ENCODE data around the gene RHBDL2. TPM values are rescaled to one million over a fixed set of nuclear protein-coding genes. Genes with fewer than 3 reads are reported as not detected.
A peak's percentile ranks its signal among the peaks of the same experiment; 100 is the strongest.
"Not testable (repeated sequence)": the region's sequence is repeated elsewhere in the genome, so short reads cannot be mapped to it uniquely, and the experiment has no call there.

The RHBDL2 gene
- polyA plus RNA-seq (ENCODE audit: low read depth in 6 of 6) = not detected

DNA sequence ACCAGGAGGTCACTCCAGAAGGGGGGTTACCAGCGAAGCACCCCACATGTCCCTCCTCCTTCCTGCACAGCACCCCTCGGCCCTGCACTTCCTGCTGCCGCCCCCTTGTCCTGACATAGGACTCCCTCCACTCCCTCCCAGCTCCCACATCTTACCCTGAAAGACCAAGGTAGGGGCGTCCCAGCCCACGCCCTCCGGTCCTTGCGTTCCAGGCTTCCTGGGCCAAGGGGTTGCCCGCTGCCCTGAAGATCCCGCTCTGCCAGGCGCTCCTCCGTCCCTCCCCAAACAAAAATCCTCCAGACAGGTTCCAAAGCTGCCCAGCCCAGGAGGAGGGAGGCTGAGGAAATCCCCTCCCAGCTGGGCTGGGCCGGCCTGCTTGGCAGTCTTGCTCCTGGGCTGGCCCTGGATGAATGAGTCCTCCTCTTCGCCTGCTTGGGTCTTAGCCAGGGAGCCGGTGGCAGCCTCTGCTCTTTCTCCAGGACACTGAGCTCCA lies at the start of gene RHBDL2:
Gene RHBDL2 (minus strand): TSS at position 304 of the 493 bp plus-strand sequence. CDS start 22,618 bp downstream, outside the sequence.
- ATAC-seq (ENCODE audit: low read depth in 2 of 2) (no peak), DNase-seq (no peak)
- Mint-ChIP-seq H3K36me3 (no peaks in the 10 kb centered on the region), H3K4me3 (peak within 1 kb of the TSS in 1 of 8 donors; percentile 35), H3K27ac (peak within 1 kb of the TSS in 1 of 6 donors; percentile 80), H3K4me1 (no peaks in the 10 kb centered on the region), H3K27me3 (peaks cover 10 to 50% (median 31%) of the 10 kb centered on the region in 3 donors), H3K9me3 (no peaks in the 10 kb centered on the region)

GRCh38 chr1:38990738-38991637 lies 49.4 kb upstream of the RHBDL2 start, which contains the start of gene AKIRIN1:
Gene AKIRIN1, plus strand, starts transcription at chr1:38991276. Its CDS starts 105 bp downstream, at chr1:38991381.
- H3K27ac Mint-ChIP-seq = peak within 1 kb of the TSS; percentile 77 to 95 (median 86)
- DNase-seq = peak; percentile 98
- no peaks in the 10 kb centered on the region for H3K9me3 Mint-ChIP-seq
- peaks cover 0 to 7% (median 6%) of the 10 kb centered on the region in 3 donors for H3K27me3 Mint-ChIP-seq
- ATAC-seq (ENCODE audit: low read depth in 2 of 2) = peak; percentile 85 to 86
- peak within 1 kb of the TSS; percentile 67 to 93 (median 88) for H3K4me3 Mint-ChIP-seq
- peaks cover 25 to 41% (median 34%) of the 10 kb centered on the region in 3 donors for H3K4me1 Mint-ChIP-seq
- H3K36me3 Mint-ChIP-seq = no peaks in the 10 kb centered on the region

DNA sequence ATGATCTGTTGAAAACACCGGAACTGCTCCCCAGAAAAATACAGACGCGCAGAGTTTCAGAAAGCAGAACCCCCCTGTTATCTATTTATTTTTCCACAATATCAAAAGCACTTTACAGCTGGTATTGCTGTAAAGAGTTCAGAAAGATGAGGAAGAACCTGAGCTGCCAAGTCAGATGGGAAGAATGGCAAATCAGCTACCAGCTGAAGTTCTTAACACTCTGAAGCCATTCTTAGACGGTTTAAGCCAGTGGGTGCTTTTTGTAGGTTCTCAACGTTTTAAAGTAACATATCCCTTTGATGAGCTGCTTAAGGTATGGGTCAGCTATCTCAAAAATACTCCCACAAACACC lies 48.7 kb upstream of the RHBDL2 start:
- DNase-seq (no peak), ATAC-seq (ENCODE audit: low read depth in 2 of 2) (no peak)
- peak overlapping the region in 5 of 6 donors; percentile 45 to 95 (median 77) for H3K27ac Mint-ChIP-seq
- no peaks in the 10 kb centered on the region for H3K9me3 Mint-ChIP-seq
- no peaks in the 10 kb centered on the region for H3K36me3 Mint-ChIP-seq
- peak overlapping the region; percentile 53 to 91 (median 85) for H3K4me3 Mint-ChIP-seq
- H3K4me1 Mint-ChIP-seq = peaks cover 22 to 34% (median 29%) of the 10 kb centered on the region in 3 donors
- H3K27me3 Mint-ChIP-seq = peaks cover 4 to 13% (median 13%) of the 10 kb centered on the region in 3 donors

DNA sequence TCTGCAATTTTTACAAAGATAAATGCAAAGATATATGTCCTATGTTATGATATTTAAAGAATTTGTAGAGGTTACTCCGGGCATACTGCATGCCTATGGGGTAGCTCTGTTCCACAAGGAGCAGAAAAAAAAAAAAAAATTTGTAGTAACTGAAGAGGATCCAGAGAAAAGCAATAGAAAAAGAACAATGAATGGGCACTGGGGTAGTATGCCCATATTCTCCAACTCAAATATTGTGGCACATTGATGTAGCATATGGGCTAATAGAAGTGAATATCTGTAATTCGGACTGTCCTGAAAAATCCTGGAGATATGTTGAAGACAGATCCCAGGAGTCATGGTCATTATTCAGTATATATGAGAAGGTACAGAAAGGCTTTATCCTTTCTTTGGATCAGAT lies 48.3 kb upstream of the RHBDL2 start:
- Mint-ChIP-seq H3K36me3 (no peaks in the 10 kb centered on the region), H3K4me3 (peak overlapping the region in 7 of 8 donors; percentile 53 to 88 (median 82)), H3K9me3 (no peaks in the 10 kb centered on the region), H3K27me3 (peaks cover 6 to 15% (median 14%) of the 10 kb centered on the region in 3 donors), H3K27ac (peak overlapping the region in 5 of 6 donors; percentile 45 to 95 (median 77)), H3K4me1 (peaks cover 18 to 32% (median 25%) of the 10 kb centered on the region in 3 donors)
- DNase-seq = no peak
- ATAC-seq (ENCODE audit: low read depth in 2 of 2) = no peak

GRCh38 chr1:38979380-38979779 lies 37.8 kb upstream of the RHBDL2 start:
- H3K27ac Mint-ChIP-seq; ATAC-seq (ENCODE audit: low read depth in 2 of 2); H3K36me3 Mint-ChIP-seq; H3K4me3 Mint-ChIP-seq; H3K4me1 Mint-ChIP-seq; DNase-seq: not testable (repeated sequence)
- peaks cover 0 to 12% (median 0%) of the 10 kb centered on the region in 3 donors for H3K27me3 Mint-ChIP-seq
- H3K9me3 Mint-ChIP-seq = peaks cover 0 to 16% (median 13%) of the 10 kb centered on the region in 7 donors

DNA sequence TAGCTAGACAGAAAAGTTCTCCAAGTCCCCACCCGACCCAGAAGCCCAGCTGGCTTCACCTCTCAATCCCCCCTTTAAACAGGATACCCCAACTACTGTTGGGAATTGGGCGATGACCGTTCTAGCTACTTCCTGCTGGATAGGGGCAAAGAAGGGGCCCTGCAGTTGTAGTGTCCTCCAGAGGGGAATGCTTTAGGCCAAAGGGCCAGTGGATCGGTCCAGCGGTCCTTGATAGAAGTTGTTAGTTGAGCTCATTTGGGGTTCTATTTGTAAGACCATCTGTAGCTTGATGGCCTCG lies 36.6 kb upstream of the RHBDL2 start:
- H3K4me1 Mint-ChIP-seq; H3K4me3 Mint-ChIP-seq; DNase-seq; H3K27ac Mint-ChIP-seq; H3K36me3 Mint-ChIP-seq; ATAC-seq (ENCODE audit: low read depth in 2 of 2): not testable (repeated sequence)
- H3K27me3 Mint-ChIP-seq = peaks cover 0 to 12% (median 0%) of the 10 kb centered on the region in 3 donors
- H3K9me3 Mint-ChIP-seq = peaks cover 0 to 16% (median 13%) of the 10 kb centered on the region in 7 donors

- Mint-ChIP-seq H3K27me3 (peaks cover 0 to 12% (median 0%) of the 10 kb centered on the region in 3 donors), H3K27ac (peak overlapping the region in 1 of 6 donors; percentile 21), H3K9me3 (peaks cover 0 to 16% (median 13%) of the 10 kb centered on the region in 7 donors)
- not testable (repeated sequence) for H3K4me3 Mint-ChIP-seq; DNase-seq; H3K36me3 Mint-ChIP-seq; ATAC-seq (ENCODE audit: low read depth in 2 of 2); H3K4me1 Mint-ChIP-seq
These were observed 36.0 kb upstream of the RHBDL2 start for GRCh38 chr1:38977399-38978244.

DNA sequence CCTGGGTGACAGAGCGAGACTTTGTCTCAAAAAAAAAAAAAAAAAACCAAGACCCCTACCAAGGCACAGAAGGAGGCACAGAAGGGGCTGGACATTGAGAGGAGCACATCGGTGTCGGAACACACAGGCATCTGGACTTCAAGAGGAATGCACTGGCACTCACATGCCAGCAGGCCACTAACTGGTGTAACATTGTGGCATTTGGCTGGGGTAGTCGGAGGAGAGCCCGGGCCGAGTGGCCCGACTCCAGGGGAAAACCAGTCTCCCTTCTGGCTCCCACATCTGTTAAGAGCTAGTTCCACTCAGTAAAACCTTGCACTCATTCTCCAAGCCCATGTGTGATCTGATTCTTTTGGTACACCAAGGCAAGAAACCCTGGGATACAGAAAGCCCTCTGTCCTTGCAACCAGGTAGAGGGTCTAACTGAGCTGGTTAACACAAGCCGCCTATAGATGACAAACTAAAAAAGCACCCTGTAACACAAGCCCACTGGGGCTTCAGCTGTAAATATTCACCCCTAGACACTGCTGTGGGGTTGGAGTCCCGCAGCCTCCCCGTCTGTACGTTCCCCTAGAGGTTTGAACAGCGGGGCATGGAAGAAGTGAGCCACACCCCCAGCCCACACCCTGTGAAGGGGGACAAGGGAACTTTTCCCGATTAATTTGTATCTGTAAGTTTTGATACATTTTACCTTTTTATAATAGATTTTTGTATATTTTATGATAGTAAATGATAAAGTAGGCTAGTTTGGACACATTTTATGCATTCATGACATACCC lies 32.2 kb upstream of the RHBDL2 start:
- no peak for ATAC-seq (ENCODE audit: low read depth in 2 of 2)
- peaks cover 0 to 13% (median 7%) of the 10 kb centered on the region in 7 donors for H3K9me3 Mint-ChIP-seq
- H3K27ac Mint-ChIP-seq = no peak overlapping the region
- H3K27me3 Mint-ChIP-seq = peaks cover 0 to 5% (median 0%) of the 10 kb centered on the region in 3 donors
- no peak for DNase-seq
- no peak overlapping the region for H3K4me3 Mint-ChIP-seq
- no peaks in the 10 kb centered on the region for H3K4me1 Mint-ChIP-seq
- H3K36me3 Mint-ChIP-seq = no peaks in the 10 kb centered on the region

DNA sequence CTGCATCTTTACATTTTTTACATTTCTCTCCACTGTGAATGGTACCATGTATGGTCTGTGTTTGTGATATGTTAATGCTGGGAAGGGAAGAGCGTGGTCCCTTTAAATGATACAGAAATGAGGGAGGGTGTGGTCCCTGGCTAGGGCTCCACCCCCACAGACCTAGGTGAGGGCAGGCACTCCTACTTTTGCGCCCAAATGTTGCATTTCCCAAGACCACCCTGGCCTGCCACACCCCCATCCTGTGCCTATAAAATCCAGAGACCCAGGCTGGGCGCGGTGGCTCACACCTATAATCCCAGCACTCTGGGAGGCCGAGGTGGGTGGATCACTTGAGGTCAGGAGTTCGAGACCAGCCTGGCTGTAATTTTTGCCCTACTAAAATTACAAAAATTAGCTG lies 31.5 kb upstream of the RHBDL2 start:
- not testable (repeated sequence) for H3K27me3 Mint-ChIP-seq; H3K36me3 Mint-ChIP-seq; H3K4me1 Mint-ChIP-seq; ATAC-seq (ENCODE audit: low read depth in 2 of 2); DNase-seq; H3K9me3 Mint-ChIP-seq; H3K4me3 Mint-ChIP-seq; H3K27ac Mint-ChIP-seq

GRCh38 chr1:38964140-38964548 lies 22.5 kb upstream of the RHBDL2 start:
- Mint-ChIP-seq H3K27ac (peak overlapping the region in 1 of 6 donors; percentile 81), H3K9me3 (no peaks in the 10 kb centered on the region), H3K36me3 (no peaks in the 10 kb centered on the region), H3K4me3 (no peak overlapping the region), H3K4me1 (no peaks in the 10 kb centered on the region), H3K27me3 (peaks cover 0 to 12% (median 7%) of the 10 kb centered on the region in 3 donors)
- no peak for DNase-seq
- peak; percentile 27 to 40 for ATAC-seq (ENCODE audit: low read depth in 2 of 2)

DNA sequence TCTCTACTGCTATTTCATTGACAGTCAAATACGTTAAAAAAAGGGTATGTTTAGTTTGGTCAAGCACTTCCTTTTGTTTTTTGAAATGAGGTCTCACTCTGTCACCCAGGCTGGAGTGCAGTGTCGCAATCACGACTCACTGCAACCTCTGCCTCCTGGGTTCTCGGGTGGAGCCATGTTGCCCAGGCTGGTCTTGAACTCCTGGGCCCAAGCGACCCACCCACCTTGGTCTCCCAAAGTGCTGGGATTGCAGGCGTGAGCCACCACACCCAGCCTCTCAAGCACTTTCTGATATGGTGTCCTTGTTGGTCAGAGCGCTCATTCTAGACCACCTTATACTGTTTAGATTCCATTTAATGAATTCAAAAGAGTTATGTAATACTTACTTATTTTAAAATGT lies 20.9 kb upstream of the RHBDL2 start:
- no peaks in the 10 kb centered on the region for H3K4me1 Mint-ChIP-seq
- H3K36me3 Mint-ChIP-seq = no peaks in the 10 kb centered on the region
- H3K9me3 Mint-ChIP-seq = no peaks in the 10 kb centered on the region
- H3K27ac Mint-ChIP-seq = peak overlapping the region in 1 of 6 donors; percentile 27
- DNase-seq (no peak), ATAC-seq (ENCODE audit: low read depth in 2 of 2) (no peak)
- no peak overlapping the region for H3K4me3 Mint-ChIP-seq
- H3K27me3 Mint-ChIP-seq = peaks cover 0 to 12% (median 12%) of the 10 kb centered on the region in 3 donors

GRCh38 chr1:38962113-38962512 lies 20.5 kb upstream of the RHBDL2 start:
- H3K36me3 Mint-ChIP-seq = no peaks in the 10 kb centered on the region
- DNase-seq (no peak), ATAC-seq (ENCODE audit: low read depth in 2 of 2) (no peak)
- no peak overlapping the region for H3K4me3 Mint-ChIP-seq
- H3K27me3 Mint-ChIP-seq = peaks cover 0 to 16% (median 12%) of the 10 kb centered on the region in 3 donors
- no peaks in the 10 kb centered on the region for H3K4me1 Mint-ChIP-seq
- no peaks in the 10 kb centered on the region for H3K9me3 Mint-ChIP-seq
- H3K27ac Mint-ChIP-seq = peak overlapping the region in 1 of 6 donors; percentile 9
